K562 (cell line): Measurements from ENCODE around the gene SLC38A7. TPM values are rescaled to one million over a fixed set of nuclear protein-coding genes. Genes with fewer than 3 reads are reported as not detected.

ENCODE experiments used
- CEBPG ChIP-seq, 3 experiments: fragments of 200-800 bp in 1 of 3; sonication (Bioruptor generic) in 1 of 3; sonication (generic) in 1 of 3; formaldehyde crosslinking in 1 of 3; IDR thresholded peaks in 2 of 3; conservative IDR thresholded peaks in 1 of 3; 2 replicates each; pipeline versions ENCODE4 v1.6.1 to v1.8.0; 2016 to 2022; ENCODE audit warnings: missing compliant biosample characterization in 2 of 3, missing genetic modification characterization in 2 of 3, mild to moderate bottlenecking in 1 of 3, missing genetic modification reagents in 1 of 3
- EP400 ChIP-seq: fragments of 450-650 bp; IDR thresholded peaks from 2 replicates; pipeline ENCODE4 v1.6.1; 2017; ENCODE audit warnings: antibody characterized with exemption, mild to moderate bottlenecking, moderate library complexity
- GABPB2 ChIP-seq: fragments of 250-450 bp; sonication (Bioruptor Pico); conservative IDR thresholded peaks from 2 replicates; pipeline ENCODE4 v1.5.1; 2021; ENCODE audit warnings: mild to moderate bottlenecking
- HNRNPUL1 ChIP-seq: fragments of 200-400 bp; formaldehyde crosslinking; IDR thresholded peaks from 2 replicates; pipeline ENCODE4 v1.6.1; 2017; ENCODE audit warnings: low read length
- KLF16 ChIP-seq: IDR thresholded peaks from 2 replicates; pipeline ENCODE4 v1.6.1; 2016; ENCODE audit warnings: antibody characterized with exemption
- RAD21 ChIP-seq, 2 experiments: fragments of 250-450 bp in 1 of 2; fragments of 450-650 bp in 1 of 2; sonication (Bioruptor Pico) in 1 of 2; formaldehyde crosslinking in 1 of 2; IDR thresholded peaks in 1 of 2; conservative IDR thresholded peaks in 1 of 2; 2 replicates each; pipeline versions ENCODE4 v1.4.0 to v1.8.0; 2020 to 2022; ENCODE audit warnings: mild to moderate bottlenecking in 2 of 2, moderate library complexity in 1 of 2
- TAL1 ChIP-seq: fragments of 450-650 bp; IDR thresholded peaks from 2 replicates; pipeline ENCODE4 v1.6.1; 2016; ENCODE audit warnings: mild to moderate bottlenecking
- TARDBP ChIP-seq: fragments of 450-650 bp; IDR thresholded peaks from 2 replicates; pipeline ENCODE4 v1.6.1; 2016
- TCF7 ChIP-seq: sonication (generic); IDR thresholded peaks from 2 replicates; pipeline ENCODE4 v1.6.1; 2016; ENCODE audit warnings: antibody characterized with exemption, borderline replicate concordance
- ZC3H11A ChIP-seq: IDR thresholded peaks from 2 replicates; pipeline ENCODE4 v1.6.1; 2012; ENCODE audit warnings: low read depth, low read length, improper control_type of control experiment
- ZNF561 ChIP-seq: fragments of 450-650 bp; formaldehyde crosslinking; conservative IDR thresholded peaks from 2 replicates; pipeline ENCODE4 v1.4.0; 2020; ENCODE audit warnings: mild to moderate bottlenecking, moderate library complexity
- polyA plus RNA-seq, 8 experiments: library from polyadenylated mRNA; depleted of rRNA in 4 of 8; stranded (reverse) in 5 of 8; unstranded in 3 of 8; fragments of >200 nt; fragmentation: Nextera tagmentation in 2 of 8; fragmentation: Illumina TruSeq in 1 of 8; extraction: Ambion mirVana in 2 of 8; extraction: Trizol in 1 of 8; gene quantifications; 2 replicates each; pipeline versions ENCODE4 v1.2.1 to v1.2.3, GENCODE V29; 2011 to 2014; ENCODE audit warnings: inconsistent platforms in 1 of 8, missing spikeins in 1 of 8
- total RNA-seq, 7 experiments: library from RNA; depleted of rRNA in 6 of 7; stranded (reverse); fragments of >200 nt in 6 of 7; fragmentation: Illumina TruSeq in 2 of 7; extraction: Trizol in 2 of 7; gene quantifications; 2 replicates each; pipeline versions ENCODE4 v1.2.1 to v1.2.3, GENCODE V29; 2011 to 2021; ENCODE audit warnings: low replicate concordance in 1 of 7
- TF ChIP-seq, protein P1 (sequence below): fragments of 250-450 bp; sonication (Bioruptor Pico); IDR thresholded peaks from 2 replicates; pipeline ENCODE4 v1.4.0; 2020; ENCODE audit warnings: borderline replicate concordance
- TF ChIP-seq, protein P2 (sequence below): sonication (generic); formaldehyde crosslinking; IDR thresholded peaks from 2 replicates; pipeline ENCODE4 v1.8.0; 2023; ENCODE audit warnings: mild to moderate bottlenecking, missing genetic modification reagents
- TF ChIP-seq, protein P3 (sequence below), 2 experiments: fragments of 450-650 bp; formaldehyde crosslinking in 1 of 2; IDR thresholded peaks; 2 replicates each; pipeline versions ENCODE4 v1.4.0 to v1.6.1; 2014 to 2020; ENCODE audit warnings: mild to moderate bottlenecking in 2 of 2, borderline replicate concordance in 1 of 2, low read depth in 1 of 2
- TF ChIP-seq, protein P4 (sequence below): sonication (generic); formaldehyde crosslinking; IDR thresholded peaks from 2 replicates; pipeline ENCODE4 v1.8.0; 2022; ENCODE audit warnings: mild to moderate bottlenecking, low read depth, missing genetic modification reagents

The SLC38A7 gene
- total and polyA plus RNA-seq, 9 of the 15 experiments (the other 6 are each of a cell fraction or from before 2014, with no cell fraction given): 2.7 to 12.2 (median 6.5) TPM

DNA sequence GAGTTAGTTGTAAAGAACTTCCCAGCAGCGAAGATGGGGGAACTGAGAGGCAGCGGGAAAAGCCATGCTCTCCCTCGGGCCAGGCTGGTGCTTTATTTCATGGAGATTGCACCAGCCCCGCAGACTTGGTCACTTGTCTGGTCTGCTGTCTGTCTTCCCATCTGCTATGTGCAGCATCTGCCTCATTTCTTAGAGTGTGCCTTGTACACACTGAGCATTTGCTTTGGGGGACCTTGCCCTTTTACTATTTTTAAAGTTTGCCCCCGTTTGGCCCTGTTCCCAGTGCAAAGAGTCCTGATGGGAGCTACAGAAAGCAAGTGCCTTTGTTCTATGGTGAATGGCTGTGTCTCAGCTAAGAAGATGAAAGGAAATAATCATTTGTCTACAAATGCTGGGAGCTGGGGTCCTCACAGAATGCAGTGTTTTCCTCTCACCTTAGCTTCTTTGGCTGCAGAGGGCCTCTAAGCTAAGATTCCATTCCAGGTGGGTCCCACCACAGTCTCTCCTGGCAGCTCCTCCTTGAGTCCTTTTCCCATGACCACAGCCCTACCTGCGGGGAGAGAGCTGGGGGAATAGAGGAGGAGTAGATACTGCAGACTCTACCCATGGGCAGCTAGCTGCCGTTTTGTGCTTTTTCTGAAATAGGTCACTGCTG, 29.9 kb downstream of the SLC38A7 start (continued):
- TF ChIP-seq KLF16: no peak
- TF ChIP-seq TAL1: no peak
- no peak; the same call in 1 of the 2 replicates for TF ChIP-seq EP400
- TF ChIP-seq, protein P1, sequence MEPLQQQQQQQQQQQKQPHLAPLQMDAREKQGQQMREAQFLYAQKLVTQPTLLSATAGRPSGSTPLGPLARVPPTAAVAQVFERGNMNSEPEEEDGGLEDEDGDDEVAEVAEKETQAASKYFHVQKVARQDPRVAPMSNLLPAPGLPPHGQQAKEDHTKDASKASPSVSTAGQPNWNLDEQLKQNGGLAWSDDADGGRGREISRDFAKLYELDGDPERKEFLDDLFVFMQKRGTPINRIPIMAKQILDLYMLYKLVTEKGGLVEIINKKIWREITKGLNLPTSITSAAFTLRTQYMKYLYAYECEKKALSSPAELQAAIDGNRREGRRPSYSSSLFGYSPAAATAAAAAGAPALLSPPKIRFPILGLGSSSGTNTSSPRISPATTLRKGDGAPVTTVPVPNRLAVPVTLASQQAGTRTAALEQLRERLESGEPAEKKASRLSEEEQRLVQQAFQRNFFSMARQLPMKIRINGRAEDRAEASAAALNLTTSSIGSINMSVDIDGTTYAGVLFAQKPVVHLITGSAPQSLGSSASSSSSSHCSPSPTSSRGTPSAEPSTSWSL (CRISPR knock-in tag): no peak
- TF ChIP-seq RAD21 (CRISPR knock-in tag; conservative IDR thresholded peaks at IDR 0.05 in 1 of 2, IDR thresholded peaks at IDR 0.05 in 1 of 2): no peak
- no peak for TF ChIP-seq ZC3H11A
- no peak for TF ChIP-seq TARDBP
- no peak for TF ChIP-seq TCF7
- TF ChIP-seq, protein P2, sequence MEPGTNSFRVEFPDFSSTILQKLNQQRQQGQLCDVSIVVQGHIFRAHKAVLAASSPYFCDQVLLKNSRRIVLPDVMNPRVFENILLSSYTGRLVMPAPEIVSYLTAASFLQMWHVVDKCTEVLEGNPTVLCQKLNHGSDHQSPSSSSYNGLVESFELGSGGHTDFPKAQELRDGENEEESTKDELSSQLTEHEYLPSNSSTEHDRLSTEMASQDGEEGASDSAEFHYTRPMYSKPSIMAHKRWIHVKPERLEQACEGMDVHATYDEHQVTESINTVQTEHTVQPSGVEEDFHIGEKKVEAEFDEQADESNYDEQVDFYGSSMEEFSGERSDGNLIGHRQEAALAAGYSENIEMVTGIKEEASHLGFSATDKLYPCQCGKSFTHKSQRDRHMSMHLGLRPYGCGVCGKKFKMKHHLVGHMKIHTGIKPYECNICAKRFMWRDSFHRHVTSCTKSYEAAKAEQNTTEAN (CRISPR knock-in tag): no peak
- no peak for TF ChIP-seq ZNF561 (CRISPR knock-in tag)
- TF ChIP-seq HNRNPUL1: no peak
- no peak for TF ChIP-seq GABPB2 (CRISPR knock-in tag)
- TF ChIP-seq CEBPG (CRISPR knock-in tag; IDR thresholded peaks at IDR 0.05): peak; percentile 81
- TF ChIP-seq CEBPG (tag; conservative IDR thresholded peaks at IDR 0.05 in 1 of 2, IDR thresholded peaks at IDR 0.05 in 1 of 2): peak in 1 of 2 experiments; percentile 62; a peak in 2 of 4 replicates
- TF ChIP-seq, protein P3, sequence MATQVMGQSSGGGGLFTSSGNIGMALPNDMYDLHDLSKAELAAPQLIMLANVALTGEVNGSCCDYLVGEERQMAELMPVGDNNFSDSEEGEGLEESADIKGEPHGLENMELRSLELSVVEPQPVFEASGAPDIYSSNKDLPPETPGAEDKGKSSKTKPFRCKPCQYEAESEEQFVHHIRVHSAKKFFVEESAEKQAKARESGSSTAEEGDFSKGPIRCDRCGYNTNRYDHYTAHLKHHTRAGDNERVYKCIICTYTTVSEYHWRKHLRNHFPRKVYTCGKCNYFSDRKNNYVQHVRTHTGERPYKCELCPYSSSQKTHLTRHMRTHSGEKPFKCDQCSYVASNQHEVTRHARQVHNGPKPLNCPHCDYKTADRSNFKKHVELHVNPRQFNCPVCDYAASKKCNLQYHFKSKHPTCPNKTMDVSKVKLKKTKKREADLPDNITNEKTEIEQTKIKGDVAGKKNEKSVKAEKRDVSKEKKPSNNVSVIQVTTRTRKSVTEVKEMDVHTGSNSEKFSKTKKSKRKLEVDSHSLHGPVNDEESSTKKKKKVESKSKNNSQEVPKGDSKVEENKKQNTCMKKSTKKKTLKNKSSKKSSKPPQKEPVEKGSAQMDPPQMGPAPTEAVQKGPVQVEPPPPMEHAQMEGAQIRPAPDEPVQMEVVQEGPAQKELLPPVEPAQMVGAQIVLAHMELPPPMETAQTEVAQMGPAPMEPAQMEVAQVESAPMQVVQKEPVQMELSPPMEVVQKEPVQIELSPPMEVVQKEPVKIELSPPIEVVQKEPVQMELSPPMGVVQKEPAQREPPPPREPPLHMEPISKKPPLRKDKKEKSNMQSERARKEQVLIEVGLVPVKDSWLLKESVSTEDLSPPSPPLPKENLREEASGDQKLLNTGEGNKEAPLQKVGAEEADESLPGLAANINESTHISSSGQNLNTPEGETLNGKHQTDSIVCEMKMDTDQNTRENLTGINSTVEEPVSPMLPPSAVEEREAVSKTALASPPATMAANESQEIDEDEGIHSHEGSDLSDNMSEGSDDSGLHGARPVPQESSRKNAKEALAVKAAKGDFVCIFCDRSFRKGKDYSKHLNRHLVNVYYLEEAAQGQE (IDR thresholded peaks at IDR 0.05; ENCODE audit: borderline replicate concordance): no peak
- TF ChIP-seq, protein P3 (CRISPR knock-in tag; IDR thresholded peaks at IDR 0.05; ENCODE audit: low read depth): no peak
- TF ChIP-seq, protein P4, sequence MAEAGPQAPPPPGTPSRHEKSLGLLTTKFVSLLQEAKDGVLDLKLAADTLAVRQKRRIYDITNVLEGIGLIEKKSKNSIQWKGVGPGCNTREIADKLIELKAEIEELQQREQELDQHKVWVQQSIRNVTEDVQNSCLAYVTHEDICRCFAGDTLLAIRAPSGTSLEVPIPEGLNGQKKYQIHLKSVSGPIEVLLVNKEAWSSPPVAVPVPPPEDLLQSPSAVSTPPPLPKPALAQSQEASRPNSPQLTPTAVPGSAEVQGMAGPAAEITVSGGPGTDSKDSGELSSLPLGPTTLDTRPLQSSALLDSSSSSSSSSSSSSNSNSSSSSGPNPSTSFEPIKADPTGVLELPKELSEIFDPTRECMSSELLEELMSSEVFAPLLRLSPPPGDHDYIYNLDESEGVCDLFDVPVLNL (CRISPR knock-in tag): no peak
